ENCODE results near the gene GCGR. TPM values are rescaled to one million over a fixed set of nuclear protein-coding genes. Genes with fewer than 3 reads are reported as not detected.

The GCGR gene
- total RNA-seq, 2 experiments from 2014 or later, result not detected

GRCh38 chr17:81822312-81822637 is 18.3 kb downstream of the GCGR start:
- no peak for TF ChIP-seq CTCF (IDR thresholded peaks at IDR 0.05)
- Mint-ChIP-seq H3K27me3 (peaks cover 5% of the 10 kb centered on the region), H3K4me1 (ENCODE audit: low read depth) (no peaks in the 10 kb centered on the region), H3K36me3 (ENCODE audit: low read depth) (peaks cover 8% of the 10 kb centered on the region), H3K4me3 (no peak overlapping the region), H3K9me3 (no peaks in the 10 kb centered on the region), H3K27ac (no peak overlapping the region)
- Histone ChIP-seq H3K27ac (ENCODE audit: low read depth in 1 of 2, low read length in 2 of 2) (no peak overlapping the region), H3K4me3 (ENCODE audit: low read length) (no peak overlapping the region), H3K9me3 (ENCODE audit: control insufficient read depth in 1 of 2, insufficient read depth in 1 of 2, low read length in 2 of 2) (peaks cover 0 to 3% of the 10 kb centered on the region in 2 experiments), H3K36me3 (ENCODE audit: insufficient read depth, low read length) (peaks cover 17% of the 10 kb centered on the region), H3K27me3 (ENCODE audit: control insufficient read depth in 1 of 2, insufficient read depth in 2 of 2, low read length in 2 of 2) (no peaks in the 10 kb centered on the region), H3K4me1 (ENCODE audit: insufficient read depth, low read length) (peaks cover 7% of the 10 kb centered on the region)
- POLR2A ChIA-PET, result interaction anchor here (1.1 kb wide), 1 partner anchor 11 kb away, joined by 3 read pairs; the partner anchor contains the start of gene MCRIP1
- intact Hi-C loops (cut with DNase I, micrococcal nuclease), result no loop called here
- no peak for DNase-seq
- ATAC-seq (ENCODE audit: poor library complexity), result no peak
- CTCF ChIA-PET, result no interaction called here

- ChIA-PET POLR2A (interaction anchor here (1.1 kb wide), 1 partner anchor 10 kb away, joined by 3 read pairs; the partner anchor contains the start of gene MCRIP1), CTCF (no interaction called here)
- ATAC-seq (ENCODE audit: poor library complexity) (no peak), DNase-seq (no peak)
- TF ChIP-seq CTCF (IDR thresholded peaks at IDR 0.05), result no peak
- no peak overlapping the region for H3K4me3 Mint-ChIP-seq
- no peak overlapping the region for H3K27ac Mint-ChIP-seq
- H3K9me3 Mint-ChIP-seq, result no peaks in the 10 kb centered on the region
- H3K27me3 Mint-ChIP-seq, result no peaks in the 10 kb centered on the region
- intact Hi-C loops (cut with DNase I, micrococcal nuclease), result no loop called here
- Histone ChIP-seq H3K27me3 (ENCODE audit: control insufficient read depth in 1 of 2, insufficient read depth in 2 of 2, low read length in 2 of 2) (no peaks in the 10 kb centered on the region), H3K36me3 (ENCODE audit: insufficient read depth, low read length) (peaks cover 17% of the 10 kb centered on the region), H3K27ac (ENCODE audit: low read depth in 1 of 2, low read length in 2 of 2) (no peak overlapping the region), H3K4me3 (ENCODE audit: low read length) (no peak overlapping the region), H3K9me3 (ENCODE audit: control insufficient read depth in 1 of 2, insufficient read depth in 1 of 2, low read length in 2 of 2) (peaks cover 0 to 3% of the 10 kb centered on the region in 2 experiments), H3K4me1 (ENCODE audit: insufficient read depth, low read length) (peaks cover 7% of the 10 kb centered on the region)
- peaks cover 8% of the 10 kb centered on the region for H3K36me3 Mint-ChIP-seq (ENCODE audit: low read depth)
- H3K4me1 Mint-ChIP-seq (ENCODE audit: low read depth), result no peaks in the 10 kb centered on the region
Measured at GRCh38 chr17:81822996-81823819, 19.3 kb downstream of the GCGR start.

GRCh38 chr17:81823820-81824550 is 20.0 kb downstream of the GCGR start:
- DNase-seq (no peak), ATAC-seq (ENCODE audit: poor library complexity) (no peak)
- Histone ChIP-seq H3K4me3 (ENCODE audit: low read length) (no peak overlapping the region), H3K4me1 (ENCODE audit: insufficient read depth, low read length) (peaks cover 9% of the 10 kb centered on the region), H3K9me3 (ENCODE audit: control insufficient read depth in 1 of 2, insufficient read depth in 1 of 2, low read length in 2 of 2) (peaks cover 0 to 3% of the 10 kb centered on the region in 2 experiments), H3K27me3 (ENCODE audit: control insufficient read depth in 1 of 2, insufficient read depth in 2 of 2, low read length in 2 of 2) (no peaks in the 10 kb centered on the region), H3K36me3 (ENCODE audit: insufficient read depth, low read length) (peaks cover 17% of the 10 kb centered on the region), H3K27ac (ENCODE audit: low read depth in 1 of 2, low read length in 2 of 2) (no peak overlapping the region)
- intact Hi-C loops (cut with DNase I, micrococcal nuclease), result no loop called here
- Mint-ChIP-seq H3K4me1 (ENCODE audit: low read depth) (no peaks in the 10 kb centered on the region), H3K4me3 (no peak overlapping the region), H3K27ac (no peak overlapping the region), H3K27me3 (no peaks in the 10 kb centered on the region), H3K36me3 (ENCODE audit: low read depth) (peaks cover 8% of the 10 kb centered on the region), H3K9me3 (no peaks in the 10 kb centered on the region)
- no peak for TF ChIP-seq CTCF (IDR thresholded peaks at IDR 0.05)
- ChIA-PET CTCF (no interaction called here), POLR2A (no interaction called here)

Measured in CD4-positive, alpha-beta T cell (primary cell).